Measurements from ENCODE around the gene LOXL1.

LOXL1 gene

GRCh38 chr15:73952913-73953750 lies 26.9 kb downstream of the LOXL1 start:
- TF ChIP-seq TAF1 (IDR thresholded peaks at IDR 0.05; ENCODE audit: low read depth), result no peak
- TF ChIP-seq REST (IDR thresholded peaks at IDR 0.05; ENCODE audit: low read depth), result no peak
- TF ChIP-seq FOXM1 (IDR thresholded peaks at IDR 0.05; ENCODE audit: borderline replicate concordance, low read depth), result no peak
- TF ChIP-seq NFIC (IDR thresholded peaks at IDR 0.05), result no peak

GRCh38 chr15:73954188-73955145 lies 28.2 kb downstream of the LOXL1 start:
- TF ChIP-seq USF1 (IDR thresholded peaks at IDR 0.05) (0 out of 2 replicates have a peak, but pooled peaks have one; percentile 30), MAX (IDR thresholded peaks at IDR 0.05) (no peak), FOXM1 (IDR thresholded peaks at IDR 0.05; ENCODE audit: borderline replicate concordance, low read depth) (no peak), TAF1 (IDR thresholded peaks at IDR 0.05; ENCODE audit: low read depth) (no peak)

- TF ChIP-seq USF1 (IDR thresholded peaks at IDR 0.05), result no peak
- no peak for TF ChIP-seq EP300 (IDR thresholded peaks at IDR 0.05; ENCODE audit: borderline replicate concordance)
- TF ChIP-seq ZBTB7A (IDR thresholded peaks at IDR 0.05; ENCODE audit: low read depth), result no peak
- no peak for TF ChIP-seq NFIC (IDR thresholded peaks at IDR 0.05)
- TF ChIP-seq TEAD4 (IDR thresholded peaks at IDR 0.05), result no peak
- no peak for TF ChIP-seq CEBPB (IDR thresholded peaks at IDR 0.05)
Measured at GRCh38 chr15:73955326-73955725, 29.1 kb downstream of the LOXL1 start.

- TF ChIP-seq TCF12 (IDR thresholded peaks at IDR 0.05; ENCODE audit: low read depth) (no peak), REST (IDR thresholded peaks at IDR 0.05; ENCODE audit: low read depth) (no peak), EGR1 (IDR thresholded peaks at IDR 0.05) (no peak), YY1 (IDR thresholded peaks at IDR 0.05; ENCODE audit: low read depth) (no peak), FOXM1 (IDR thresholded peaks at IDR 0.05; ENCODE audit: borderline replicate concordance, low read depth) (no peak), TAF1 (IDR thresholded peaks at IDR 0.05; ENCODE audit: low read depth) (no peak), MAX (IDR thresholded peaks at IDR 0.05) (no peak), EP300 (IDR thresholded peaks at IDR 0.05; ENCODE audit: borderline replicate concordance) (no peak)
Measured at GRCh38 chr15:73955861-73956742, 29.8 kb downstream of the LOXL1 start.

GRCh38 chr15:73956743-73957135 lies 30.5 kb downstream of the LOXL1 start:
- 0 out of 2 replicates have a peak, but pooled peaks have one; percentile 15 for TF ChIP-seq MAX (IDR thresholded peaks at IDR 0.05)
- no peak for TF ChIP-seq EP300 (IDR thresholded peaks at IDR 0.05; ENCODE audit: borderline replicate concordance)
- TF ChIP-seq NFIC (IDR thresholded peaks at IDR 0.05), result no peak
- no peak; the same call in 1 of the 2 replicates for TF ChIP-seq TCF12 (IDR thresholded peaks at IDR 0.05; ENCODE audit: low read depth)
- no peak for TF ChIP-seq USF1 (IDR thresholded peaks at IDR 0.05)
